ENCODE results near the gene TBATA.

TBATA gene

GRCh38 chr10:70745555-70745954 lies 39.6 kb downstream of the TBATA start:
- no peak for DNase-seq (ENCODE audit: low read depth in 1 of 2, low spot score in 1 of 2)

DNA sequence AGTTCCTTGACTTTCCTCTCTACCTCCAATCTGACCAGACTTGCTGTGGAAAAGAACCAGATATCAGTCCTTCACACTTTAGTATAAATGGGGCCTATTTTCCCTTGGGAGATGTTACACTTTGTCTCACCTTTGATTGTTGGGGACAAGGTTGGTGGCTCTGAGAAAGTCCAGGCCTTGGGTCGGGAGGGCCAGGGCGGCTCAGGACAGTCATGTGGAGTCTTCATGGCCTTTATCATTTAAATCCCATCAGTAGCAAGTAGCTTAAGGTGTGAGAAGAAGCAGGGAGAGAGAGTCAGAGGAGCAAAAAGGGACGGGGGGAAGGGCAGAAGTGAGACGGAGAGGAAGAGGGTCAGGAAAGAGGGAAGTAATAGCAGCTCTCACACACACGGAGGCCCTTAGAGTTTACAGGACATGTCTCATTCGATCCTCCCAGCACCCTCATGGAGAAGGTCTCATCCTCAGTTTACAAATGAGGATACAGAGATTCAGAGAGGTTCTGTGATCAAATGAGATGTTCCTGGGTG lies 40.5 kb downstream of the TBATA start:
- DNase-seq (ENCODE audit: low read depth in 1 of 2, low spot score in 1 of 2) = no peak

DNA sequence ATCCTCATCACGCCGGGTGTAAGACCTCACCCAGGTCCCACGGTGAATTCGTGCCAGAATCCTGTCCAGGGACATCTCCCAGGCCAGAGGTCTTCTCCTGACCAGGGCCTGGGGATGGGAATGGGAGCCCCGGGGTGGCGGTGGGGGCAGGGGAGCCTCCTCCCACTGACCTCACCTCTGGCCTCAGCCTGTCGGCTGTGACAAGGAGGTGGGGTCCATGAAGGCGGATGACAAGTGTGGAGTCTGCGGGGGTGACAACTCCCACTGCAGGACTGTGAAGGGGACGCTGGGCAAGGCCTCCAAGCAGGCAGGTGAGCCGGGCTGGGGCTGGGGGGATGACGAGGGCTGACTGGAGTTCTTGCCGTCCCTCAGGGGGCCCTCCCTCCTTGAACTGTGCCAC lies 41.3 kb downstream of the TBATA start:
- DNase-seq (ENCODE audit: low read depth in 1 of 2, low spot score in 1 of 2) = no peak

DNA sequence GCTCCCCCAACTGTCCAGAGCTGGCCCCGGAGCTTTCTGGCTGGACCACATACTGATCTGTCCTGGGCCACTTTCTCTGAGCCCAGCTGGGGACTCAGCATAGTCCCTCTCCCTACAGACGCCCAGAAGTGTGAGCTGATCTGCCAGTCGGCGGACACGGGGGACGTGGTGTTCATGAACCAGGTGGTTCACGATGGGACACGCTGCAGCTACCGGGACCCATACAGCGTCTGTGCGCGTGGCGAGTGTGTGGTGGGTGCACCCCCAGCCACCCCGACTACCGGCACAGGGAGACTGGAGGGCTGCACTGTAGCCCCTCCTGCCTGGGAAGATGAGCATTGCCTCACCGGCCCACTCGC lies 41.8 kb downstream of the TBATA start:
- DNase-seq (ENCODE audit: low read depth in 1 of 2, low spot score in 1 of 2) = no peak

DNA sequence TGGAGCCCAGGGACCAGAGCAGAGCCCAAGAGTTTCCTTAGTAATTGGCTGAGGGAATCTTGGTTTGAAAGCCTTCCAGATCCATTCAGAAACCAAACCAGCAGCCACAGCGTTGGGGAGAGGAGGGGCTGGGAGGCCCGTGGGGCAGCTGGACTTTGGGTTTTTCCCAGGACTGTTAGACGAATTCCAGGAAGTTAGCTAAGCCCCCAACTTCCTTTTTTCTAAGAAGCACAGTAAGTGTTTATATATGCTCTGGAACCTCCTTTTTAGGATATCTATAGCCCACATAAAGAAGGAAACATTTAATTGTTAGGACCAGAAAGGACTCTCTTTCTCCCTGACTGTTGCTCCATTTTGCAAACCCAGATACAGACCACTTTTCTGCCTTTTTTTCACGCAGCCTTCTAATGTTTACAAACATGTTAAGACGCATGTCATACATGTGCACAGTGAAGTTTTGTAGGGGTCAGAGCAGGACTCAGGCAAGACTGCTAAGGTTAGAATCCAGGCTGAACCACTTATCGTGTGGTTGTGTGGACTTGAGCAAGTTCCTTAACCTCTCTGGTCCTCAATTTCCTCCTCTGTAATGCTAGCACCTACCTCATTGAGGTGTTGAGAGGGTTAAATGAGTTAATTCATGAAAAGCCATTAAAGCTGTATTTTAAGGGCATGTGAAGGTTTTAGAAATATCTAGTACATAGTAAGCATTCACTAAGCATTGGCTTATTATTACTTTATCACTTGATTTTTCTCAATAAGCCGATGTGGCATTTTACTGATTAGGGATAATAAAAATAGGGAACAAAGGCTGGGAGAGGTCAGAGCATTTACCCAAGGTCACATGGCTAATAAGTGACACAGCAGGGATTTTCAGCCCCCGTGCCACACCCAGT lies 42.4 kb downstream of the TBATA start:
- DNase-seq (ENCODE audit: low read depth in 1 of 2, low spot score in 1 of 2) = no peak

GRCh38 chr10:70740406-70741288 lies 44.5 kb downstream of the TBATA start:
- no peak for DNase-seq (ENCODE audit: low read depth in 1 of 2, low spot score in 1 of 2)

- no peak for DNase-seq (ENCODE audit: low read depth in 1 of 2, low spot score in 1 of 2)
Measured at GRCh38 chr10:70738761-70739121, 46.4 kb downstream of the TBATA start.

GRCh38 chr10:70738006-70738760 lies 47.0 kb downstream of the TBATA start:
- no peak for DNase-seq (ENCODE audit: low read depth in 1 of 2, low spot score in 1 of 2)

- no peak for DNase-seq (ENCODE audit: low read depth in 1 of 2, low spot score in 1 of 2)
Measured at GRCh38 chr10:70737250-70737649, 47.9 kb downstream of the TBATA start.

- DNase-seq (ENCODE audit: low read depth in 1 of 2, low spot score in 1 of 2) = no peak
Measured at GRCh38 chr10:70736525-70736924, 48.7 kb downstream of the TBATA start.

- DNase-seq (ENCODE audit: low read depth in 1 of 2, low spot score in 1 of 2) = no peak
Measured at GRCh38 chr10:70735161-70735560, 50.0 kb downstream of the TBATA start.

- DNase-seq (ENCODE audit: low read depth in 1 of 2, low spot score in 1 of 2) = no peak
Measured at GRCh38 chr10:70733051-70733450, 52.1 kb downstream of the TBATA start.

DNA sequence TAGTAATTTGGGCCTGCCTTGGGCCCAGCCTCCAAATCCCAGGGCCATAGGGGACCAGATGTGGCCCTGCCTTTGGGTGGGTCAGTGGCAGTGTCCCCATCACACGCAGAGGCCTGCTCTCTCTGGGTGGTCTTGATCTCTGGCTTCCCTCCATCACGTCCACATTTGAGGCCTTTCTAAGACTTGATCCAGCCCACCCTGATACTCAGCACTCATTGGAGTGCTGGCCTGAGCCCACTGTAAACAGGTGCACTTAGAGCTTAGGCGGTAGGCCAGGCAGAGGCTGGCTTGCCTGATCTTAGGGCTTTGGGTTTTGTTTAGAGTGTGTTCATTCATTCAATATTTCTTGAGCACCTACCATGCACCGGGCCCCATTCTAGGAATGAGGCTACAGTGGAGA lies 52.6 kb downstream of the TBATA start:
- DNase-seq (ENCODE audit: low read depth in 1 of 2, low spot score in 1 of 2) = no peak

DNA sequence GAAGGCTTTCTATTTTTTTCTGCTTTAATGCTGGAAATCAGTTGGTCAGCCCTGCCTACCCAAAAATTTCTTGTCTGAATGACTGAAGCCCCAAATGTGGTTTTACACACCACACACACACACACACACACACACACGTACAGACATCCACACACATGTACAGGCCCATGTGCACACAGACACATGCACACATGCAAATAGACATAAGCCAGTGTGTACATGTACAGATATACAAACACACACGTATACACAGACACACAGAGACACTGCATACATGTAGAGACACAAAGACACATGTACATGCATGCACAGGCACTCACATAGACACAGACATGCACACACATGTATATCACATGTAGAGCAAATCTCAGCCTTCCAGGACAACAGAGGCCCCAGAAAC lies 54.2 kb downstream of the TBATA start:
- no peak for DNase-seq (ENCODE audit: low read depth in 1 of 2, low spot score in 1 of 2)

DNA sequence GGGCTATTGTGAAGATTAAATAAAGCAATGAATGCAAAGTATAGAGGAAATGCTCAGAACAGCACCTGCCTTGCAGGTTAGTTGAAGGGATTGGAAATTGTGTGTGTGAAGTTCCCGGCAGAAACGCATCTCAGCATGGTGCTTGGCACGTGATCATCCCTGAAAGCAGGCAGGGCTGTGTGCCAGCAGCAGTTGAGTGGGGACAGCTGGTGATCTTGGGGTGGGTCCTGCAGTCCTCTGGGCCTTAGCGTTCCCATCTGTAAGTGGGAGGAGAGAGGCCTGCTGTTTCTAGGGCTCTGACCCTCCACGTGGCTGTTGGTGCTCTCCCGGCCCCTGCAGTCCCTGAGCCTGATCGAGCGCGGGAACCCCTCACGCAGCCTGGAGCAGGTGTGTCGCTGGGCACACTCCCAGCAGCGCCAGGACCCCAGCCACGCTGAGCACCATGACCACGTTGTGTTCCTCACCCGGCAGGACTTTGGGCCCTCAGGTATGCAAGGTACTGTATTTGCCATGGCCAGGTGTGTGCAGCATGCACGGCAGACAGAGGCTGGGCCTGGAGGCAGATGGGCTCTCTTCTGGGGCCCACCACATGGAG lies 55.3 kb downstream of the TBATA start:
- DNase-seq (ENCODE audit: low read depth in 1 of 2, low spot score in 1 of 2) = no peak

- no peak for DNase-seq (ENCODE audit: low read depth in 1 of 2, low spot score in 1 of 2)
Measured at GRCh38 chr10:70728328-70728727, 56.8 kb downstream of the TBATA start.

DNA sequence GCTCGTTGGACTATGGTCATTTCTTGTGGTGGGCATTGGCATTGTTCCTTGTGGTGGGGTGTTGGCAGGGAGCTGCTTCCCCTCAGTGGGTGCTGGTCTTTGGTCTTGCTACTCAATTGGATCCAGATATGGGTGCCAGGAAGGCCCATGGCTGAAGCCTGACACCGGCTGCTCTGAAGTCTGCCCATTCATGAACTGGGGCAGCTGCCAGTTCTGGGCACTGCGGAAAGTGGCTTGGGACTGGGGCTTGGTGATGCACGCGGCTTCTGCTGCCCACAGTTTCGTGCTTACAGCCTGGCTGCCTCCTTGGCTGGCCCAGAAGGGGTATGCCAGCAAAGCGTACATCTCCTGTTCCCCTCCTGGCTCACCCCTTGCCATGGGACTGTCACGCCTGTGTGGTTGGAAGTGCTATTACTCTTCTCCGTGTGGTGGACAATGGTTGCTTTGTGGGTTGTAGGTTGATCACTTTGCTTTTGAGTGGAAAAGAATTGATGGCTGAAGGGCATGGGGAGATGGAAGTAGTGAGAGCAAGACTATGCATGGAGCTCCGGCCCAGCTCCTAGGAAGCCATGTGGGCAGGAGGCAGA lies 58.2 kb downstream of the TBATA start:
- DNase-seq (ENCODE audit: low read depth in 1 of 2, low spot score in 1 of 2) = no peak

- DNase-seq (ENCODE audit: low read depth in 1 of 2, low spot score in 1 of 2) = no peak
Measured at GRCh38 chr10:70723771-70724170, 61.4 kb downstream of the TBATA start.

DNA sequence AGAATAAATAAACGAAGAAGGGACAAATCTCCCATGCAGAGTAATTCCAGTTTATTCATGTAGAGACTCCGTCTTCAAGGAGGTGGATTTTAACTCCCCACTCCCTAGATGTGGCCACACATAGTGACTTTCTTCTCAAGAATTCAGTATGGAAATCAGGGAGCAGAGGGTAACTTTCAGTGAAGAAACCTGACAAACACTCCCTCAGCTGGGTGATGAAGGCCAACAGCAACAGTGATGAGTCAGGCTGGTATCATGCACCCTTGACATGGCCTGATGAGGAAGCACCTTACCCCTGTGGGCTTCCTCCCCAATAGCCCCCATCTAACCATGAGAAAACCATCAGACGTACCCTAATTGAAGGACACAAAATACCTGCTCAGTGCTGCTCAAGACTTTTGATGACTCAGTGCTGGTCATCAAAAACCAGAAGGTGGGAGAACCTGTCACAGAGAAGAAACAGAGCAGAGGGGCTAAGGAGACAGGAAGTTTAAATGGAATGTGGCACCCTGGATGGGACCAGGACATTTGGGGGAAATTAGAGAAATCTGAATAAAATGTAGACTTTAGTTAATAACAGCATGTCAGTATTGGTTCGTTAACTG lies 62.3 kb downstream of the TBATA start:
- no peak for DNase-seq (ENCODE audit: low read depth in 1 of 2, low spot score in 1 of 2)

Measured in activated CD4-positive, alpha-beta T cell treated with anti-CD3 and anti-CD28 coated beads, Interleukin-2, amount 50 U/mL, for 24 hours (primary cell).